NT2/D1 (cell line): Measurements from ENCODE around the gene RREB1.

Experiments
- SUZ12 ChIP-seq: IDR thresholded peaks from 2 replicates; pipeline ENCODE4 v1.6.1; 2011; ENCODE audit not compliant: insufficient read length, insufficient read depth; ENCODE audit errors: extremely low read depth
- YY1 ChIP-seq: IDR thresholded peaks from 2 replicates; pipeline ENCODE4 v1.6.1; 2011; ENCODE audit not compliant: insufficient read length, insufficient read depth
- ZNF274 ChIP-seq: IDR thresholded peaks from 2 replicates; pipeline ENCODE4 v1.6.1; 2011; ENCODE audit warnings: mild to moderate bottlenecking, low read depth, low read length

DNA sequence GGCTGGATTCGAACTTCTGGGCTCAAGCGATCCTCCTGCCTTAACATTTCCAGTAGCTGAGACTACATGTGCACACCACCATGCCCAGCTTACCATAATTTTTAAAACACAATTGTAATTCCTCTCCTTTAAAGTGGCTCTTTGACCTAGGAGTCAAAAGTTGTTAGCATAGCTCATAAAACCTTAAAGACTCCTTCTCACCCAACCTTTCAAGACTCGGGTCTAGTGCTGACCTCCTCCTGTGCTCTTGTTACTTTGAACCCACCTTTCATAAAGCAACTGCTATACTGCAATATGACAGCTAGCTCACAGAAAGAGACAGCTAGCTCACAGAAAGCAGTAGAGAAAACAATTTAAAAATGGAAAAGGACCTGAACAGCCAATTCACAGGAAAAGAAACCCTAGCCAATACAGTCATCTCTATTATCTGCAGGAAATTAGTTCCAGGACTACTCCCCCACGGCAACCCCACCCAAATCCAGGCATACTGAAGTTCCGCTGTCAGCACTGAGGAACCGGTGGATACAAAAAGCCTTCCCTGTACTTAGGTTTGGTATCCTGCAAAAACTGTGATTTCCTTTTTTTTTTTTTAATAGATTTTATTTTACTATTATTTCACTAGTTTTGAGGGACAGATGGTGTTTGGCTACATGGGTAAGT is 185.0 kb downstream of the RREB1 start:
- TF ChIP-seq YY1 = no peak
- no peak for TF ChIP-seq ZNF274
- TF ChIP-seq SUZ12 = no peak
